RWPE1 (cell line): ENCODE results near the gene AARS2.

Experiments
- CTCF ChIA-PET: fragments of 350-600 bp; sonication (Branson Sonifier 250); formaldehyde crosslinking; extraction: SDS; loops from one replicate; lab custom pipeline; 2021; lab: Yijun Ruan, JAX
- POLR2A ChIA-PET: fragments of 400-600 bp; formaldehyde crosslinking; extraction: SDS; loops from one replicate; lab custom pipeline; 2020; ENCODE audit warnings: antibody characterized with exemption; ENCODE audit not compliant: low non-redundant PET; lab: Yijun Ruan, JAX
- DNase-seq: peaks from one replicate; pipeline ENCODE4 v3.0.0; 2012; ENCODE audit warnings: low spot score
- H3K27ac ChIP-seq: fragments of 450-650 bp; 2 replicates; pipeline ENCODE4 v1.5.1; 2017
- TF ChIP-seq, protein P1 (sequence below): fragments of 450-650 bp; conservative IDR thresholded peaks from 2 replicates; pipeline ENCODE4 v1.5.1; 2017; ENCODE audit warnings: low read depth, mild to moderate bottlenecking

AARS2 gene

DNA sequence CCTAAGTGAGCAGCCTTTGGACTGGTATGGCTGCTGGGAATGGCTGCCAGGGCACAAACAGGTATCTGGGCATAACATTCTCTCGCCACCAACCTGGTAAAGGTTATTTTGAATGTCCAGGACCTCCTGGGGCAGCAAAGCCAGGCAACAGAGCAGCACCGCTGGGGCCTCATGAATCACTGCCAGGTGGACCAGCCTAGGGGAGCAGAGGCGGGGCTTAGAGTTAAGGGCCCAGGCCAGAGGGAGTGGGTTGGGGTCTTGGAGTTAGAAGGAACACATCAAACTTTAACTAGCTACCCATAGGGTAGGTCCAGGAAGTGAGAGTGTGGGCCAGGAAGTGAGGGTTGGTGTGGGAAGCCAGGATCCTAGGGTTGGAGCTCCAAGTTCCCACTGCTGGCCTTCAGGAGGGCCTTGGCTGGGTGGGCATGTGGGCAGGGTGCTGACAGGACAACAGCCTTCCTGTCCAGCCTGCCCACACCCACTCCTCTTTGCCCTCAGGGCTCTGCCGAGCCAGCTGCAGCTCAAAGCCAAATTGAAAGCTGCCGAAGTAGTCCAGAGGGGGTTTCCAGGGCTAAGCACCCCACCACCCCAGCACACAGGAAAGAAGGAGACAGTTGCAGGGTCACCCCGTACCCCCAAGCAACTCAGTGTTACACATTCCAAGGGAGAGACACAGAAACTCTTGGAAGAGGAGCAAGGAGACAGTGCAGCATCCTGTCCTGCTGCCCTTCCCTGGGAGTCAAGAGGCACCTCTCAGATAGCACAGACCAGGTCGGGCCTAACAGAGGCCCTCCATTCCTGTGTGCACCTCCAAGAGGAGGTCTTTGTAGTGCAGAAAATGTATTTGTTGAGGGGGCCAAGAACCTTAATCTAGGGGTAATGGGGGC lies 50.4 kb downstream of the AARS2 start:
- DNase-seq: no peak
- POLR2A ChIA-PET: interaction anchor here (1.1 kb wide), 1 partner anchor 16 kb away, joined by 4 read pairs; the partner anchor contains the start of gene HSP90AB1
- TF ChIP-seq, protein P1, sequence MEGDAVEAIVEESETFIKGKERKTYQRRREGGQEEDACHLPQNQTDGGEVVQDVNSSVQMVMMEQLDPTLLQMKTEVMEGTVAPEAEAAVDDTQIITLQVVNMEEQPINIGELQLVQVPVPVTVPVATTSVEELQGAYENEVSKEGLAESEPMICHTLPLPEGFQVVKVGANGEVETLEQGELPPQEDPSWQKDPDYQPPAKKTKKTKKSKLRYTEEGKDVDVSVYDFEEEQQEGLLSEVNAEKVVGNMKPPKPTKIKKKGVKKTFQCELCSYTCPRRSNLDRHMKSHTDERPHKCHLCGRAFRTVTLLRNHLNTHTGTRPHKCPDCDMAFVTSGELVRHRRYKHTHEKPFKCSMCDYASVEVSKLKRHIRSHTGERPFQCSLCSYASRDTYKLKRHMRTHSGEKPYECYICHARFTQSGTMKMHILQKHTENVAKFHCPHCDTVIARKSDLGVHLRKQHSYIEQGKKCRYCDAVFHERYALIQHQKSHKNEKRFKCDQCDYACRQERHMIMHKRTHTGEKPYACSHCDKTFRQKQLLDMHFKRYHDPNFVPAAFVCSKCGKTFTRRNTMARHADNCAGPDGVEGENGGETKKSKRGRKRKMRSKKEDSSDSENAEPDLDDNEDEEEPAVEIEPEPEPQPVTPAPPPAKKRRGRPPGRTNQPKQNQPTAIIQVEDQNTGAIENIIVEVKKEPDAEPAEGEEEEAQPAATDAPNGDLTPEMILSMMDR: no peak
- CTCF ChIA-PET: interaction anchor here (0.6 to 1.8 kb wide), 3 partner anchors 13 to 73 kb away, joined by 3 read pairs; no protein-coding TSS in a partner anchor
- peak overlapping the region; percentile 4; the same call in 1 of the 2 replicates for H3K27ac ChIP-seq

- DNase-seq: no peak
- TF ChIP-seq, protein P1: no peak
- ChIA-PET CTCF (interaction anchor here (1.5 kb wide), 1 partner anchor 24 kb away, joined by 3 read pairs; no protein-coding TSS in a partner anchor), POLR2A (no interaction called here)
- H3K27ac ChIP-seq: no peak overlapping the region
These were observed 51.6 kb downstream of the AARS2 start for GRCh38 chr6:44261581-44261980.

DNA sequence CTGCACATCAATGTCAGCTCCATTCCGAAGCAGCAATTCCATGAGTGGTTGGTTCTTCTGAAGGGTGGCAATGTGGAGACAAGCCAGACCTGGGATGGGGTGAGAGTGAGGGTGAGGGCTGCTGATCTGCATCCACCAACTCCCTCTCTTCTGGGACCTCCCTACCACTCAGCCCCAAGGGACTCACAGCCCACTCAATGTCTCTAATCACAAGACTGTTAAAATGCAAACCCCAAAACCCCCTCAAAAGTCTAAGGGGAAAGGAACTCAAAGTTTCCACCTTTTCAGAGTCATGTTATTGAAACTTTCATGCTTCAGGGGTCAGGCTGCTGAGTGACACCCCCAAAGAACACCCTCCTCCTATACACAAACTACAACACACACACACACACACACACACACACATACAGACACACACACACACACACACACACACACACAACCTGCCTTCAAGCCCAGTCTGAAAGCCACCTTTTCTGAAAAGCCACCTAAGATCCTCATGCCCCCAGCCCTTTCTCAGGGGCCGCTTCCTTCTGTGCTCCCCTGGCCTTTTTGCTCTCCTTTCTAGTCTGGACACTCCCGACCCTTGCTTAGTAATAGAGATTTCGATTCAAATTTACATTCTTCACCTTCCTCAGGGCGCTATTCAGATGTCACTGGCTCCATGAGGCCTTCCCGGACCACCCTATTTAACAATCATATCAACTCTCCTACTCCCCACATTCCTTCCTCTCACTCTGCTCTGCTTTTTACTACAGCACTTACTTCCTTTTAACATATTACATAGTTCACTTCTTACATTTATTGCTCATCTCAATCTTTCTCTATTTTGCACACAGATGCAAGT lies 52.5 kb downstream of the AARS2 start:
- ChIA-PET POLR2A (no interaction called here), CTCF (no interaction called here)
- no peak for DNase-seq

GRCh38 chr6:44260011-44260410 lies 53.1 kb downstream of the AARS2 start:
- ChIA-PET CTCF (no interaction called here), POLR2A (no interaction called here)
- DNase-seq: no peak

More for the DNA sequence above, 52.5 kb downstream of the AARS2 start:
- TF ChIP-seq, protein P1: no peak
- no peak overlapping the region; the same call in 1 of the 2 replicates for H3K27ac ChIP-seq

GRCh38 chr6:44258921-44259320 lies 54.2 kb downstream of the AARS2 start:
- DNase-seq: no peak
- ChIA-PET POLR2A (no interaction called here), CTCF (no interaction called here)
- TF ChIP-seq, protein P1: no peak
- no peak overlapping the region for H3K27ac ChIP-seq

More at GRCh38 chr6:44260011-44260410, 53.1 kb downstream of the AARS2 start:
- TF ChIP-seq, protein P1: no peak
- no peak overlapping the region; the same call in 1 of the 2 replicates for H3K27ac ChIP-seq
